LNCAP (cell line): ENCODE measurements around the gene POMGNT1.

Experiments
- TF ChIP-seq, protein P1 (sequence below): fragments of 450-650 bp; IDR thresholded peaks from 2 replicates; pipeline ENCODE4 v1.5.1; 2017; ENCODE audit warnings: mild to moderate bottlenecking

Gene POMGNT1

DNA sequence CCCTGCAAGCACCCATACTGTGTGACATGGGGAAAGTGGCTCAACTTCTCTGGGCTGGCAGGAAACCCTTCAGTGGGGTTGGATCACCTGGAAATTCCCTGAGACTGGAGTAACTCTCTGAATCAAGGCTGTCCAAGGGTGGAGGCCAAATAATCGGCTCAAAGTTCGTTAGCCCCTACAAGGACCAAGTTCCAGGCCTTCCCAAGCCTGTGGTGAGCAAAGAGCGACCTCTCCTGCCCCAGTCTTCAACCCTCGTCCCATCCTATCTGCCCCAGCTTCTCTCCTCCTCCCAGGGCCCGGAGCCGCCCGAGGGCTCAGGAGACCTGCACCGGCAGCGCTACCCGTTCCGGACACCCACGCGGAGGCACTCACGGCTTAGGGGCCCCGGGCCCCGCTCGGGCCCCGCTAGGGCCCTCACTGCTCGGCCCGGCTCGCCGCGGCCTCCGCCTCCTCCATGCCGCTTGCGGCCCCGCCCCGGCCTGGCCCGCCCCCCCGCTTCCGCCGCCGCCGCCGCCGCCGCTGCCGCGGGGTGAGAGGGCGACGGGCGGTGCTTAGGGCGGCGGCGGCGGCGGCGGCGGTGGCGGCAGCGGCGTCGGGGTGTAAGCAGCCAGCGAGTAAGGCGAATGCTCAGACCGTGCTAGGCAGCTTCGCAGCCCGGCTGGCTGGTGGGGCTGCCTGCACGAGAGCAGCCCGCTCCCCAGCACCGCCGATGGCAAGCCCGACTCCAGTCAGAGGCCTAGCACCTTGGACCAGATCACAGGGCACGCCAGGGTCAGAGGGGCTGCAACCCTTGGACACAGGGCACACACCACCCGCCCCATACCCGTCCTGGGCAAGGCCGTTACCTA lies at the start of gene POMGNT1:
Gene POMGNT1, minus strand, starts transcription at position 471 of the 848 bp plus-strand sequence. CDS start 613 bp downstream, outside the sequence.
- TF ChIP-seq, protein P1, sequence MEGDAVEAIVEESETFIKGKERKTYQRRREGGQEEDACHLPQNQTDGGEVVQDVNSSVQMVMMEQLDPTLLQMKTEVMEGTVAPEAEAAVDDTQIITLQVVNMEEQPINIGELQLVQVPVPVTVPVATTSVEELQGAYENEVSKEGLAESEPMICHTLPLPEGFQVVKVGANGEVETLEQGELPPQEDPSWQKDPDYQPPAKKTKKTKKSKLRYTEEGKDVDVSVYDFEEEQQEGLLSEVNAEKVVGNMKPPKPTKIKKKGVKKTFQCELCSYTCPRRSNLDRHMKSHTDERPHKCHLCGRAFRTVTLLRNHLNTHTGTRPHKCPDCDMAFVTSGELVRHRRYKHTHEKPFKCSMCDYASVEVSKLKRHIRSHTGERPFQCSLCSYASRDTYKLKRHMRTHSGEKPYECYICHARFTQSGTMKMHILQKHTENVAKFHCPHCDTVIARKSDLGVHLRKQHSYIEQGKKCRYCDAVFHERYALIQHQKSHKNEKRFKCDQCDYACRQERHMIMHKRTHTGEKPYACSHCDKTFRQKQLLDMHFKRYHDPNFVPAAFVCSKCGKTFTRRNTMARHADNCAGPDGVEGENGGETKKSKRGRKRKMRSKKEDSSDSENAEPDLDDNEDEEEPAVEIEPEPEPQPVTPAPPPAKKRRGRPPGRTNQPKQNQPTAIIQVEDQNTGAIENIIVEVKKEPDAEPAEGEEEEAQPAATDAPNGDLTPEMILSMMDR = peak; percentile 44; the same call in 1 of the 2 replicates

- TF ChIP-seq, protein P1 = no peak
Measured at GRCh38 chr1:46247436-46248121, 49.3 kb upstream of the POMGNT1 start, which contains the start of gene RAD54L. RAD54L (plus strand) TSS chr1:46247763; CDS start chr1:46248406, 643 bp downstream.

- TF ChIP-seq, protein P1 = no peak
Measured at GRCh38 chr1:46246548-46247435, 48.6 kb upstream of the POMGNT1 start.

DNA sequence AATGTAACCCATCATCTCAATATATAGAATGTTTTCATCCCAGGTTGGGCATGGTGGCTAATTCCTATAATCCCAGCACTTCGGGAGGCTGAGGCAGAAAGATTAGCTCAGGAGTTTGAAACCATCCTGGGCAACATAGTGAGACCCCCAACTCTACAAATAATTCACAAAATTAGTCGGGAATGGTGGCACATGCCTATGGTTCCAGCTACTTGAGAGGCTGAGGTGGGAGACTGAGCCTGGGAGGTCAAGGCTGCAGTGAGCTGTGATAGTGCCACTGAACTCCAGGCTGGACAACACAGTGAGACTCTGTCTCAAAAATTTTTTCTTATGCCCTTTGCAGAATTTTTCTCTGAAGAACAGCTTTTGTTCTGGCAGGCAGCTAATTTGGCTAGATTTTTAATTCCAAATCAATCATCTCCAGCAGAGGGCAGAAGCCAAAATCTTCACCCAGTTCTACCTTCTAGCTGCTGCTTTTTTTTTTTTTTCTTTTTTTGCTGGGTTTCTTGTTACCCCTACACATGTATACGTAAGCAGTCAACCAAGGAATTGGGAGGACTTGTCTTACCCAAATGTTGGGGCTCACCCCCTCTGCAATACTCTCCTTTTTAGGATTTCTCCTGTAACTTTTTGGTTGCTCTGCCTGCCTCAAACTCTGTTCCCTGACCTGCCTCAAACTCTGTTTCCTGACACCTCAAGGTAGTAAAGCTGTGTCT lies 46.6 kb upstream of the POMGNT1 start:
- TF ChIP-seq, protein P1 = peak; percentile 51

DNA sequence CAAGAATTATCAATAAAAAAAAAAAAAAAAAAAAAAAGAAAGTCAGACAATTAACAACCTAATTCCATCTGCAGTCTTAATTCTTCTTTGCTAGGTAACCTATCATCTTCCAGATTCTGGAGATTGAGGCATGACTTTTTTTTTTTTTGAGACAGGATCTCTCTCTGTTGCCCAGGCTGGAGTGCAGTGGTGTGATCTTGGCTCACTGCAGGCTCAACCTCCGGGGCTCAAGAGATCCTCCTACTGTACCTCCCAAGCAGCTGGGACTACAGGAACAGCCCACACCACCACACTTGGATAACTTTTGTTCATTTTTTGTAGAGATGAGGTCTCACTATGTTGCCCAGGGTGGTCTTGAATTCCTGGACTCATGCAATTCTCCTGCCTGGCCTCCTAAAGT lies 44.7 kb upstream of the POMGNT1 start:
- TF ChIP-seq, protein P1 = no peak

- TF ChIP-seq, protein P1 = no peak
Measured at GRCh38 chr1:46236882-46237281, 38.6 kb upstream of the POMGNT1 start.
